Effector memory CD8-positive, alpha-beta T cell (primary cell): ENCODE data around the gene CDK5RAP1.

ENCODE experiments used
- ATAC-seq: fragments of 150-1000 bp; cut with Tn5 transposase; replicated peaks from 2 replicates; pipeline ENCODE4 v1.10.0; 2021; ENCODE audit warnings: mild to moderate bottlenecking, moderate library complexity
- DNase-seq, 3 experiments: peaks; one replicate each; pipeline ENCODE4 v3.0.0; 2021
- H3K27ac Mint-ChIP-seq, 2 donors: one replicate each; pipeline ENCODE4 v1.8.0; 2022; ENCODE audit warnings: mild to moderate bottlenecking in 2 of 2, mixed read lengths in 2 of 2, moderate library complexity in 2 of 2
- H3K27me3 Mint-ChIP-seq, 2 donors: one replicate each; pipeline ENCODE4 v1.8.0; 2022; ENCODE audit warnings: mixed read lengths in 2 of 2
- H3K36me3 Mint-ChIP-seq: one replicate; pipeline ENCODE4 v1.8.0; 2022; ENCODE audit warnings: mild to moderate bottlenecking, moderate library complexity, mixed read lengths; ENCODE audit not compliant: insufficient read depth
- H3K4me1 Mint-ChIP-seq, 2 donors: one replicate each; pipeline ENCODE4 v1.8.0; 2022; ENCODE audit warnings: low read depth in 2 of 2, mixed read lengths in 2 of 2
- H3K4me3 Mint-ChIP-seq, 2 donors: one replicate each; pipeline ENCODE4 v1.8.0; 2022; ENCODE audit warnings: mild to moderate bottlenecking in 2 of 2, mixed read lengths in 2 of 2, moderate library complexity in 2 of 2
- H3K9me3 Mint-ChIP-seq, 2 donors: one replicate each; pipeline ENCODE4 v1.8.0; 2022; ENCODE audit warnings: mixed read lengths in 2 of 2

The CDK5RAP1 gene

DNA sequence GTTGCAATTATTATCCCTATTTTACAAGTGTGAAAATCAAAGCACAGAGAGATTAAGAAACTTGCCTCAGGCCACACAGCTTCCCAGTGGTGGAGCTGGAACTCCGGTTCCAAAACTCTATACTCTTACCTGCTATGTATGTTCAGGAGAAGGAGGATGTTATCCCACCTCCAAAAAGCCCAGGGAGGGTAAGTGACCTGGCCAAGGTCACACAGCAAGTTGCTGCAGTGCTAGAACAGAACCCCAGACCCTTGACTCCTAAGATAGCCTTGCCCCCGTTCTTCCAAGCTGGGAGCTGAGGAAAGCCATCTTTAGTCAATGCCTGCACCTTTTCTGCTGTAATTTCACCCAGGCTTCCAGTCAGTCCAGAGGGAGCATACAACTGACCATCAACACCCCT, 76.0 kb downstream of the CDK5RAP1 start:
- ATAC-seq = no peak
- Mint-ChIP-seq H3K27me3 (peaks cover 34 to 61% of the 10 kb centered on the region in 2 donors), H3K4me3 (no peak overlapping the region), H3K4me1 (no peaks in the 10 kb centered on the region), H3K9me3 (no peaks in the 10 kb centered on the region), H3K36me3 (peaks cover 3% of the 10 kb centered on the region), H3K27ac (no peak overlapping the region)
- no peak for DNase-seq

GRCh38 chr20:33323236-33323635, 78.1 kb downstream of the CDK5RAP1 start:
- Mint-ChIP-seq H3K4me1 (no peaks in the 10 kb centered on the region), H3K9me3 (no peaks in the 10 kb centered on the region), H3K27ac (no peak overlapping the region), H3K27me3 (peaks cover 38 to 44% of the 10 kb centered on the region in 2 donors), H3K36me3 (peaks cover 3% of the 10 kb centered on the region), H3K4me3 (no peak overlapping the region)
- DNase-seq (no peak), ATAC-seq (no peak)

DNA sequence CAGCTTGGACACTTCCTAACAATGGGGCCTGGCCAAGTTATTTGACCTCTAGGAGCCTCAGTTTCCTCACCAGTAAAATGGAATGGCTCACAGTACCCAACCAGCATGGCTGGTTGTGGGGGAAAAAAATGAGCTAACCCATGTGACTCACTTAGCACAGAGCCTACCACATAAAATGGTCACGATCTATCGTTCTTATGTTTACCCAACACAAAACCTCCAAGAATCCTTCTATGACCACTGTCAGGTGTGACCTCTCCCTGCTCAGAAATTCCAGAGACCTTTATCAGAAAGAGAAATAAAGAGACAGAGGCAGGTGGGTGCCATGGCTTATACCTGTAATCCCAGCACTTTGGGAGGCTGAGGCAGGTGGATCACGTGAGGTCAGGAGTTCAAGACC, 78.9 kb downstream of the CDK5RAP1 start:
- Mint-ChIP-seq H3K9me3 (no peaks in the 10 kb centered on the region), H3K27ac (no peak overlapping the region), H3K36me3 (no peaks in the 10 kb centered on the region), H3K4me1 (no peaks in the 10 kb centered on the region), H3K27me3 (peaks cover 37 to 47% of the 10 kb centered on the region in 2 donors), H3K4me3 (no peak overlapping the region)
- no peak for ATAC-seq
- no peak for DNase-seq

DNA sequence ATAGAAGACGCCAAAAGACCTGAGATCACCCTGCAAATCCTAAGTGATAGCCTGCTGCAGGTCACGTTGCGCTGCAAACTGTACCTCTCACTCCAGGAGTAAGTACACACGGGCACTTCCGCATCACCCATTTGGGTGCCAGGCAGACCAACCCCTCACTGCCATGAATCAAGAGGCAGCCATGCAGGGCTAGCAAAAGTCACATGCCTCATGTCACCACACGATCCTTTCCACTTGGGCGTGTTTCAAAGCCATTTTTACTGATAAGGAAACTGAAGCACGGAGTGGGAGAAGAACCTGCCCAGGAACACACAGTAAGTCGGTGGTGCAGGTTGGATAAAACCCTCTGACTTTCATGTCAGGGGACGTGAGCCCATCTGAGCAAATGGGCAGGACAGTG, 81.3 kb downstream of the CDK5RAP1 start:
- ATAC-seq (no peak), DNase-seq (no peak)
- H3K27ac Mint-ChIP-seq = no peak overlapping the region
- H3K9me3 Mint-ChIP-seq = no peaks in the 10 kb centered on the region
- no peaks in the 10 kb centered on the region for H3K4me1 Mint-ChIP-seq
- no peak overlapping the region for H3K4me3 Mint-ChIP-seq
- peaks cover 54 to 59% of the 10 kb centered on the region in 2 donors for H3K27me3 Mint-ChIP-seq
- no peaks in the 10 kb centered on the region for H3K36me3 Mint-ChIP-seq

- Mint-ChIP-seq H3K27me3 (peaks cover 36 to 60% of the 10 kb centered on the region in 2 donors), H3K4me3 (no peak overlapping the region), H3K9me3 (no peaks in the 10 kb centered on the region), H3K36me3 (no peaks in the 10 kb centered on the region), H3K4me1 (no peaks in the 10 kb centered on the region), H3K27ac (no peak overlapping the region)
- ATAC-seq (no peak), DNase-seq (no peak)
Measured at GRCh38 chr20:33318096-33318429, 83.3 kb downstream of the CDK5RAP1 start.

GRCh38 chr20:33317424-33318095, 83.8 kb downstream of the CDK5RAP1 start:
- H3K36me3 Mint-ChIP-seq = no peaks in the 10 kb centered on the region
- H3K27ac Mint-ChIP-seq = no peak overlapping the region

DNA sequence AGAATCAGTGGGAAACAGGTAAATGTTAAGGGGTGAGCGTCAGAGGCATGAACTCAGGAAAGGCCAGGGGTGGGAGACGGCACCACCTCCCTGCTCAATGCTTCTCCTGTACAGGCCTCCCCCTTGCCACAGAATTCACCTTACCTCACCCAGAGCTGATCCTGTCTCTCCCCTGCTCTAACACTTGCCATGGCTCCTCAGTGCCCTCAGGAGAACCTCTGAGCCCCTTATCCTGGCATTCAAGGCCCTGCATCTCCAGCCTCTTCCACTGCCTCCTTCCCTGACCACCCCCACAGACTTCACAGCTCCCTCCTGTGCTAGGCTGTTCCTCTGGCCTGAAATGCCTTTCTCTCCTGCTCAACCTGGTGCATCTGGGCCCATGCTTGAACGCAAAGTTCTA, 84.4 kb downstream of the CDK5RAP1 start:
- no peak overlapping the region for H3K4me3 Mint-ChIP-seq
- H3K9me3 Mint-ChIP-seq = no peaks in the 10 kb centered on the region
- ATAC-seq (no peak), DNase-seq (no peak)
- no peaks in the 10 kb centered on the region for H3K4me1 Mint-ChIP-seq
- H3K36me3 Mint-ChIP-seq = no peaks in the 10 kb centered on the region
- no peak overlapping the region for H3K27ac Mint-ChIP-seq
- peaks cover 30 to 49% of the 10 kb centered on the region in 2 donors for H3K27me3 Mint-ChIP-seq

More at GRCh38 chr20:33317424-33318095, 83.8 kb downstream of the CDK5RAP1 start:
- H3K4me1 Mint-ChIP-seq = no peaks in the 10 kb centered on the region
- H3K4me3 Mint-ChIP-seq = no peak overlapping the region
- H3K27me3 Mint-ChIP-seq = peaks cover 36 to 55% of the 10 kb centered on the region in 2 donors
- ATAC-seq (no peak), DNase-seq (no peak)
- H3K9me3 Mint-ChIP-seq = no peaks in the 10 kb centered on the region

DNA sequence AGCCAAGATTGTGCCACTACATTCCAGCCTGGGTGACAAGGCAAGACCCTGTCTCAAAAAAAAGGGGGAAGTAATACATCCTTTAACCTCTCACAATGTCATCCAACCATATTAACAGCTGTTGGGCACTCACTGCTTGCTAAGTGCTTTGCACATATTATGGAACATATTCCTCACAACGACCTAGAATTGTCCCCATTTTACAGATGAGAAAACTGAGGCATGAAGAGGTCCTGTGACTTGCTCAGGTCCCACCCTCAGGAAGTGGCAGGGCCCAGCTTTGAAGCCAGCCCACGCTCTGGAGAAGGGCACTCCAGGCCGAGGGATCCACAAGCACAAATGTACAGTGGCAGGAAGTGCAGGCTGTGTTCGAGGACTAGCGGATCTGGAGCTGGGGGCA, 85.0 kb downstream of the CDK5RAP1 start:
- H3K27me3 Mint-ChIP-seq = peaks cover 23 to 48% of the 10 kb centered on the region in 2 donors
- ATAC-seq (no peak), DNase-seq (no peak)
- H3K9me3 Mint-ChIP-seq = no peaks in the 10 kb centered on the region
- no peak overlapping the region for H3K4me3 Mint-ChIP-seq
- H3K4me1 Mint-ChIP-seq = no peaks in the 10 kb centered on the region
- no peaks in the 10 kb centered on the region for H3K36me3 Mint-ChIP-seq
- H3K27ac Mint-ChIP-seq = no peak overlapping the region

GRCh38 chr20:33313686-33314314, 87.5 kb downstream of the CDK5RAP1 start:
- Mint-ChIP-seq H3K4me1 (no peaks in the 10 kb centered on the region), H3K27ac (no peak overlapping the region), H3K4me3 (no peak overlapping the region), H3K36me3 (no peaks in the 10 kb centered on the region), H3K27me3 (peaks cover 21 to 33% of the 10 kb centered on the region in 2 donors), H3K9me3 (no peaks in the 10 kb centered on the region)
- DNase-seq (no peak), ATAC-seq (no peak)

GRCh38 chr20:33312583-33312982, 88.7 kb downstream of the CDK5RAP1 start:
- H3K36me3 Mint-ChIP-seq = no peaks in the 10 kb centered on the region
- H3K4me1 Mint-ChIP-seq = no peaks in the 10 kb centered on the region
- no peak overlapping the region for H3K4me3 Mint-ChIP-seq
- H3K9me3 Mint-ChIP-seq = no peaks in the 10 kb centered on the region
- ATAC-seq (no peak), DNase-seq (no peak)
- H3K27ac Mint-ChIP-seq = no peak overlapping the region
- H3K27me3 Mint-ChIP-seq = peaks cover 16 to 26% of the 10 kb centered on the region in 2 donors

GRCh38 chr20:33311996-33312395, 89.3 kb downstream of the CDK5RAP1 start:
- H3K36me3 Mint-ChIP-seq = no peaks in the 10 kb centered on the region
- no peak overlapping the region for H3K27ac Mint-ChIP-seq
- H3K4me1 Mint-ChIP-seq = no peaks in the 10 kb centered on the region
- H3K27me3 Mint-ChIP-seq = peaks cover 10 to 20% of the 10 kb centered on the region in 2 donors
- H3K4me3 Mint-ChIP-seq = no peak overlapping the region
- DNase-seq = no peak
- ATAC-seq = no peak
- H3K9me3 Mint-ChIP-seq = no peaks in the 10 kb centered on the region

GRCh38 chr20:33311011-33311410, 90.3 kb downstream of the CDK5RAP1 start:
- DNase-seq (no peak), ATAC-seq (no peak)
- Mint-ChIP-seq H3K9me3 (no peaks in the 10 kb centered on the region), H3K27ac (no peak overlapping the region), H3K36me3 (no peaks in the 10 kb centered on the region), H3K27me3 (peaks cover 0 to 12% of the 10 kb centered on the region in 2 donors), H3K4me1 (no peaks in the 10 kb centered on the region), H3K4me3 (no peak overlapping the region)

DNA sequence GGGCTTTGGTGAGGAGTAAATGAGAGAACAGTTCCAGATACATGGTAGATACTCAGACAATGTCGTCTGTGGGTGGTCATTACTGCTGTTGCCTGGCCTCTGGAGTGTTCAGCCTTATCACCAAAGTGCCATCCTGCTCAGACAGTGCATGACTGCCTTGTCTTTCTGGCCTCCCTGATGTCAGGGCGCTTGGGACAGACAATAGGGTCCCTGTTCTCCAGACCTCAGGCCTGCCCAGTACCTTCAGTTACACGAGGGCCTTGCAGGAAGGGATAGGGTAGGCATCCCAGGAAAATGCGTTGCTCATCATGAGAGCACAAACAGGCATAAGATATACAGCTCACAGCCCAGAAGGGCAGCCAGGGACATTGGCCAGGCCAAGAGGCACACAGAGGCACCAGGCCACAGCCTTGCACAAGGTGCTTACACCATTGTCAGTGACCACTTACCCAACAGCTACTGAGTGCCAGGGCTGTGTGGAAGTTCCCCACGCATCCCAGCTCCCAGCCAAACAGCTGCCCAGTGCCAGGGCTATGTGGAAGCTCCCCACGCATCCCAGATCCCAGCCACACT, 90.9 kb downstream of the CDK5RAP1 start:
- no peak overlapping the region for H3K27ac Mint-ChIP-seq
- ATAC-seq (no peak), DNase-seq (no peak)
- peaks cover 0 to 6% of the 10 kb centered on the region in 2 donors for H3K27me3 Mint-ChIP-seq
- H3K4me3 Mint-ChIP-seq = no peak overlapping the region
- H3K36me3 Mint-ChIP-seq = no peaks in the 10 kb centered on the region
- H3K4me1 Mint-ChIP-seq = no peaks in the 10 kb centered on the region
- no peaks in the 10 kb centered on the region for H3K9me3 Mint-ChIP-seq

DNA sequence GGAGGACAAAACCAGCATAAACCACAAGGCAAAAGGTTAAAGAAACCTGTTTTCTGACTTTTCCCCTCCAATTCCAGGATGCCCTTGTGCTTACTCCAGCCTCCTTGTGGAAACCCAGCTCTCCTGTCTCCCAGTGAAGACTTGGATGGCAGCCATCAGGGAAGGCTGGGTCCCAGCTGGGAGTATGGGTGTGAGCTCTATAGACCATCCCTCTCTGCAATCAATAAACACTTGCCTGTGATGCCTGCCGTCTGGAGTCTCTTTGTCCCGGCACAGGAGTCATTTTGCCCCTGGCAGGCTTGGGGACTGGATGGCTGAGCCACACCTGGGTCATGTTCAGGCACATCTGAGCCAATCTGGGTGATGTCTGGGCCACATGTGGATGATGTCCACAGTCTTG, 91.7 kb downstream of the CDK5RAP1 start:
- Mint-ChIP-seq H3K4me3 (no peak overlapping the region), H3K4me1 (no peaks in the 10 kb centered on the region), H3K27ac (no peak overlapping the region), H3K27me3 (no peaks in the 10 kb centered on the region), H3K36me3 (no peaks in the 10 kb centered on the region), H3K9me3 (no peaks in the 10 kb centered on the region)
- no peak for ATAC-seq
- no peak for DNase-seq
